Skin of body (tissue), 2 donors: Measurements from ENCODE around the gene ROMO1. TPM values are rescaled to one million over a fixed set of nuclear protein-coding genes. Genes with fewer than 3 reads are reported as not detected.
"Not testable (repeated sequence)": the region's sequence is repeated elsewhere in the genome, so short reads cannot be mapped to it uniquely, and the experiment has no call there.

ENCODE experiments used
- DNase-seq: peaks from one replicate; lab custom pipeline; 2025; lab: John Stamatoyannopoulos, UW
- total RNA-seq: library from RNA; depleted of rRNA; stranded (reverse); fragments of >200 nt; gene quantifications from one replicate; pipeline ENCODE4 v1.2.3, GENCODE V29; 2014

ROMO1 gene
- total RNA-seq, 1 donor from 2014 or later = 102 TPM

DNA sequence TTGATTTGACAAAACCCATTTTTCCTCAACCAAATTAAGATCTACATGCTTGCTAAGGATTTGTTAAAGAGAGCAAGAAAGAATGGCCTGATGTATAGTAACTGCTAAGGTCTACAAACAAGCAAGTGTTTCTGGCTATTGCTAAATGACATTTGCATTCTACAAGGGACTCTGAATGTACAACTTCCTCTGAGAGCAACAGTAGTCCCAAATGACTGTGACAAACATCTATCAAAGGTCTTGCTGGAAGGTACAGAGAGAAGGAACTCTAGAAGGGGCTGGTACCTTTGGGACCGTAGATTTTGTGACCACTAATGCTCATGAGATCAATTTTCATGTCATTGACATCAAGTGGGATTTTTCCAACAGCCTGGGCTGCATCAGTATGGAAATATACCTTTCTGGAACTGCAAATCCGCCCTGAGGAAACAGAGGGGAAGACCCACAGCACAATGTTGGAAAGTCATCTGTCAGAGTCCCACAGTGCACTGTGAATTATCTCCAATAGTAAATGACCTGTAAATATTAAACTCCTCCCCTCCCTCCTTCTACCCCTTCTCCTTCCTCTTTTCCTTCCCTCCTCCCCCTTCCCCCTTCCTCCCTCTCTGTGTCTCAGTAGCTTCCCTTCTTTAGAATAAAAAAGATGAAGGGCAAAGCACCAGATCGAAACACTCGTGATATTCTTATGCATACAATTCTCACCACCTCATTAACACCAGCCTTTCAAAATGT is 18.6 kb upstream of the ROMO1 start:
- DNase-seq = no peak

DNA sequence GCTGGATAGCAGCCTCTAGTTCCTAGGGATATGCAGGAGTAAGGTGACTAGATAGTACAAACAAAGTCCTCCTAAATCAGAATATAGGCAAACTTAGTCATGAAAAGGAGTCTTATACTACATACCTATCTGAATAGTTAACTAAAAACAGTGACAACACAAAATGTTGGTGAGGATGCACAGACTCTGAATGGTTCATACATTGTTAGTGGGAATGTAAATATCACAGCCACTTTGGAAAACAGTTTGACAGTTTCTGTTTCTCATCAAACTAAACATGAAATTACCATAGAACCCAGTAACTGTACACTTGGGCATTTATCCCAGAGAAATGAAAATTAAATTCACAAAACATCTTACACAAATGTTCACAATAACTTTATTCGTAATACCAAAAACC is 17.2 kb upstream of the ROMO1 start:
- no peak for DNase-seq

- DNase-seq = not testable (repeated sequence)
Observed at GRCh38 chr20:35685368-35685767, 13.8 kb upstream of the ROMO1 start.

GRCh38 chr20:35686872-35687271 is 12.3 kb upstream of the ROMO1 start:
- DNase-seq = not testable (repeated sequence)

- no peak for DNase-seq
Observed at GRCh38 chr20:35690265-35690664, 8.9 kb upstream of the ROMO1 start.

DNA sequence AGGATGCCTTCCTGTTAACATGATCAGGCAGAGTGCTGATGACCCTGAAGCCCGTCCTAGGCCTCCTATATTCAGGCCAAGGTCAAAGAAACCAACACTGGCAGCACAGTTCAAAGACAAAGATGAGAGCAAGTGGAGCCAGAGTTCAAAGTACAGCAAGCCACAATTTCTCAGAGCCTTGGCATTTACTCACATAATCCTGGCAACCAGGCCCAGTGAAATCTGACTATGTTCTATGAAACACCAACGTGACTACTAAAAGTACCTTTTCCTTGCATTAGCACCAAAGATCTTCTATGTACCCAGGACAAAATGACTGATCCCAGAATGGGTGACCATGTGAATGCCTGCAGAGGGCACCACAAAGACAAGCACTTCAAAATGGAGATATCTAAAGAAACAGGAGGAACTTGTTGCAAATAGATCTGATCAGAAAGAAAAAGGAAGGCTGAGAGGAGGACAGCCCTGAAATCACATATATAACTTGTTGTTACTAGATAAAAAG is 3.9 kb upstream of the ROMO1 start:
- no peak for DNase-seq

- no peak for DNase-seq
Observed at GRCh38 chr20:35695978-35696377, 3.2 kb upstream of the ROMO1 start.

- DNase-seq = no peak
Observed at GRCh38 chr20:35697696-35698297, 1.4 kb upstream of the ROMO1 start.

- DNase-seq = no peak
Observed at GRCh38 chr20:35698298-35699126, 693 bp upstream of the ROMO1 start.

GRCh38 chr20:35699957-35700624 is 886 bp downstream of the ROMO1 start:
- DNase-seq = no peak

- no peak for DNase-seq
Observed at GRCh38 chr20:35700625-35701148, 1.5 kb downstream of the ROMO1 start.

DNA sequence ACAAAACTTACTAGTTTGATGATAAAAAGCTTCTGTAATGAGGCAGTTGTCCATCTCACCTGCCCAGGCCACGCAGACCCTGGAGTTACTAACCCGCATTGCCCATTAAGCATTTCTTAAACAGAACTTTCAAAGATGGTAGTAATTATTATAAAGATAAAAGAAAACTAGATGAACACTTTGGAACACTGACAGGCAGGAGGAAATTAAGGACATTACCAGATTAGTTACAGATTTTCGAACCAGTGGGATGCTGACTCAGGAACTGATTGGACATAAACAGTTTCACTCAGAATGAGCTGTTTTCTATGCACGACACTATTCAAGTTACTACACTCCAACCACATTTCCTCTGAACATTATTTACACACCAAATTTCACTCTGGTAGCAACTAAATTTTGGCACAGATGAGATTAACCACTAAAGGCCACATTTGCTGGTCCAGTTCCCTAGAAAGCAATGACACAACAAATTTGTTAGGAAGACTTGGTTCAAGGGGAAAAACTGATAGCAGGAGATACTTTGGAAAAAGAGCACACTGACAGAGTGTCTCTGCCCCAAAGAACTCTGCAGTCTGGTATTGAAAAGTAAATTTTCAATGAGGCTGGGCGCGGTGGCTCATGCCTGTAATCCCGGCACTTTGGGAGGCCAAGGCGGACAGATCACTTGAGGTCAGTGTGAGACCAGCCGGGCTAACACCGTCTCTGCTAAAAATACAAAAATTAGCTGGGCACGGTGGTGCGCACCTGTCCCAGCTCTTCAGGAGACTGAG is 3.0 kb downstream of the ROMO1 start:
- DNase-seq = peak; percentile 37

GRCh38 chr20:35702824-35703695 is 3.9 kb downstream of the ROMO1 start:
- DNase-seq = no peak

GRCh38 chr20:35704514-35705261 is 5.5 kb downstream of the ROMO1 start:
- no peak for DNase-seq

- not testable (repeated sequence) for DNase-seq
Observed at GRCh38 chr20:35705894-35706293, 6.7 kb downstream of the ROMO1 start.

- not testable (repeated sequence) for DNase-seq
Observed at GRCh38 chr20:35706591-35707529, 7.7 kb downstream of the ROMO1 start.

GRCh38 chr20:35708502-35708901 is 9.3 kb downstream of the ROMO1 start:
- DNase-seq = no peak

- DNase-seq = no peak
Observed at GRCh38 chr20:35709259-35709658, 10.1 kb downstream of the ROMO1 start.
